Endothelial cell of umbilical vein (primary cell): ENCODE results near the gene ERBIN. TPM values are rescaled to one million over a fixed set of nuclear protein-coding genes. Genes with fewer than 3 reads are reported as not detected.

ENCODE experiments used
- BruUV-seq: library from RNA; stranded (reverse); fragments of 400-500 nt; replicated peaks from 2 replicates; lab custom pipeline; 2021; lab: Mats Ljungman, UMichigan
- CTCF ChIA-PET: fragments of 300-600, 350-600 bp; sonication (Branson Sonifier 250); formaldehyde crosslinking; loops from one replicate; lab custom pipeline; 2021; ENCODE audit warnings: antibody characterized with exemption, inconsistent platforms; lab: Charles Lee
- POLR2A ChIA-PET: fragments of 300-600, 350-600 bp; sonication (Branson Sonifier 250); formaldehyde crosslinking; loops from one replicate; lab custom pipeline; 2021; ENCODE audit warnings: antibody characterized with exemption, inconsistent platforms; lab: Charles Lee
- DNase-seq: peaks from one replicate; pipeline ENCODE4 v3.0.0-alpha.2; 2011; ENCODE audit warnings: low read depth, low spot score
- FAIRE-seq: peaks from 2 replicates; lab custom pipeline; 2011; peaks lifted over from hg19 to GRCh38; lab: Jason Lieb, UNC
- H2AFZ ChIP-seq: 2 replicates; pipeline ENCODE4 v1.6.0; 2012; ENCODE audit warnings: low read depth, low read length, control low read depth, inconsistent platforms
- H3K27ac ChIP-seq: 2 replicates; pipeline ENCODE4 v1.5.1; 2011; ENCODE audit warnings: low read depth, mild to moderate bottlenecking, control low read depth, low read length, moderate library complexity; ENCODE audit not compliant: insufficient read depth
- H3K27me3 ChIP-seq, 2 experiments: 2 replicates each; pipeline versions ENCODE4 v1.6.0 to v1.6.1; 2011; ENCODE audit warnings: low read length in 2 of 2, mixed read lengths in 1 of 2; ENCODE audit not compliant: control insufficient read depth in 2 of 2, insufficient read depth in 2 of 2
- H3K36me3 ChIP-seq, 2 experiments: 2 replicates in 1 of 2; 3 replicates in 1 of 2; pipeline ENCODE4 v1.5.1; 2011; ENCODE audit warnings: low read length in 2 of 2, mild to moderate bottlenecking in 1 of 2, moderate library complexity in 1 of 2; ENCODE audit not compliant: control insufficient read depth in 2 of 2, insufficient read depth in 2 of 2; ENCODE audit errors: extremely low read depth in 1 of 2
- H3K4me1 ChIP-seq: 3 replicates; pipeline ENCODE4 v1.5.1; 2011; ENCODE audit warnings: mild to moderate bottlenecking, low read length; ENCODE audit not compliant: control insufficient read depth, insufficient read depth; ENCODE audit errors: extremely low read depth
- H3K4me2 ChIP-seq: 2 replicates; pipeline ENCODE4 v1.6.1; 2011; ENCODE audit warnings: low read length, control low read depth, mixed read lengths; ENCODE audit not compliant: insufficient read depth
- H3K4me3 ChIP-seq, 3 experiments: fragments of 200-600 bp in 1 of 3; sonication (generic), shearing (Covaris generic) in 1 of 3; replicated peaks in 1 of 3; 2 replicates each; pipeline ENCODE4 v1.5.1; 2011 to 2016; ENCODE audit warnings: control low read depth in 3 of 3, low read length in 3 of 3, mild to moderate bottlenecking in 2 of 3, inconsistent platforms in 1 of 3, low read depth in 1 of 3, moderate library complexity in 1 of 3; ENCODE audit not compliant: insufficient read depth in 1 of 3
- H3K79me2 ChIP-seq: 2 replicates; pipeline ENCODE4 v1.6.0; 2012; ENCODE audit warnings: low read length, inconsistent platforms; ENCODE audit not compliant: control insufficient read depth, insufficient read depth
- H3K9ac ChIP-seq: replicated peaks from 2 replicates; pipeline ENCODE3; 2011; ENCODE audit warnings: low read length, control low read depth; ENCODE audit not compliant: insufficient read depth; ENCODE audit errors: extremely low read depth
- H3K9me1 ChIP-seq: replicated peaks from 3 replicates; pipeline ENCODE4 v1.6.0; 2011; ENCODE audit warnings: mild to moderate bottlenecking, low read length; ENCODE audit not compliant: control insufficient read depth, insufficient read depth; ENCODE audit errors: extremely low read depth
- H3K9me3 ChIP-seq: replicated peaks from 2 replicates; pipeline ENCODE4 v1.5.1; 2012; ENCODE audit warnings: low read length, inconsistent platforms; ENCODE audit not compliant: control insufficient read depth, insufficient read depth
- H4K20me1 ChIP-seq: replicated peaks from 2 replicates; pipeline ENCODE3; 2011; ENCODE audit warnings: mild to moderate bottlenecking, low read length; ENCODE audit not compliant: control insufficient read depth, insufficient read depth; ENCODE audit errors: extremely low read depth
- EZH2 ChIP-seq: IDR thresholded peaks from 2 replicates; pipeline ENCODE4 v1.6.1; 2012; ENCODE audit warnings: borderline replicate concordance, low read depth, mild to moderate bottlenecking, moderate library complexity, low read length, inconsistent platforms; ENCODE audit not compliant: severe bottlenecking
- FOS ChIP-seq: IDR thresholded peaks from 2 replicates; pipeline ENCODE4 v1.6.1; 2011; ENCODE audit warnings: mild to moderate bottlenecking, low read length, moderate library complexity, borderline replicate concordance; ENCODE audit not compliant: insufficient read depth
- GATA2 ChIP-seq: IDR thresholded peaks from 2 replicates; pipeline ENCODE4 v1.7.0; 2011; ENCODE audit warnings: low read depth, mild to moderate bottlenecking, moderate library complexity, mixed read lengths, low read length; ENCODE audit not compliant: insufficient read length, insufficient read depth
- JUN ChIP-seq: IDR thresholded peaks from 2 replicates; pipeline ENCODE4 v1.6.1; 2011; ENCODE audit warnings: borderline replicate concordance, low read depth; ENCODE audit not compliant: insufficient read length, insufficient read depth
- MYC ChIP-seq: IDR thresholded peaks from one replicate; pipeline ENCODE4 v1.6.1; 2011; ENCODE audit warnings: mild to moderate bottlenecking, low read depth, low read length
- POLR2A ChIP-seq: IDR thresholded peaks from 2 replicates; pipeline ENCODE4 v1.6.1; 2012; ENCODE audit warnings: low read depth, mild to moderate bottlenecking, control low read depth, low read length
- POLR2AphosphoS5 ChIP-seq: IDR thresholded peaks from 2 replicates; pipeline ENCODE4 v1.6.1; 2012; ENCODE audit warnings: low read depth, mild to moderate bottlenecking, control low read depth, low read length, moderate library complexity; ENCODE audit not compliant: insufficient read depth
- dilution Hi-C: fragments of 300-500 bp; cut with MboI; formaldehyde crosslinking; loops from one replicate; pipeline ENCODE4 v1.15.0; 2019; ENCODE audit warnings: low sequenced_read_pairs; ENCODE audit not compliant: extremely low pct_ligation_motif_present
- intact Hi-C: fragments of 100-400 bp; cut with micrococcal nuclease; formaldehyde crosslinking; loops from one replicate; pipeline ENCODE4 v1.10.0; 2022
- polyA plus RNA-seq, 4 experiments: library from polyadenylated mRNA; depleted of rRNA in 3 of 4; stranded (reverse) in 3 of 4; unstranded in 1 of 4; fragments of >200 nt; gene quantifications; 2 replicates each; pipeline versions ENCODE4 v1.2.1 to v1.2.3, GENCODE V29; 2011 to 2012; ENCODE audit warnings: missing spikeins in 1 of 4
- total RNA-seq: library from RNA; stranded (reverse); gene quantifications from 2 replicates; pipeline ENCODE4 v1.2.3, GENCODE V29; 2021
- TF ChIP-seq, protein P1 (sequence below): IDR thresholded peaks from 2 replicates; pipeline ENCODE4 v1.6.1; 2011; ENCODE audit not compliant: insufficient read depth, insufficient read length
- TF ChIP-seq, protein P2 (sequence below), 2 donors: IDR thresholded peaks; 1 replicate in 1 of 2; 2 replicates in 1 of 2; pipeline ENCODE4 v1.5.1; 2011; ENCODE audit warnings: low read length in 2 of 2, mild to moderate bottlenecking in 2 of 2, moderate library complexity in 2 of 2, control low read depth in 1 of 2, inconsistent platforms in 1 of 2, low read depth in 1 of 2; ENCODE audit not compliant: insufficient read depth in 1 of 2; ENCODE audit errors: extremely low read depth in 1 of 2

ERBIN gene
- total and polyA plus RNA-seq, 2 donors (not counting 3 experiments of a cell fraction or from before 2014, with no cell fraction given): 8.1 to 55.6 TPM

DNA sequence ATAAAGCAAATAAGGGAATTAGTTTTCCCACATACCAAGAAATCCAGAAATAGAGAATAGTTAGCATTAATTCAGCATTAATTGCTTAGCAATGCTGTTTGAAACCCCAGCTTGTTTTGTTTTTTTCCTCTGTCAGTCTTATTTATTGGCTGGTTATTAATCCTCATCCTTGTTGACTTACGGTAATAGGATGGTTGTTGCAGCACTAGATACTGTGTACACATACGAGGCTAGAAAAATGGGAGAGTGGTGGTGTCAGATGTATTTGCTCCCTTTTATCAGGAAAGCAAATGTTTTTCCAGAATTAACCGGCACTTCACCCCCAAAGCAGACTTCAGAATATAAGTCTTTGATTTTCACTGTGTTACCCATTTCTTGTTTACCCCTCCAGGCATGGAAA is 60.4 kb downstream of the ERBIN start:
- H3K27me3 ChIP-seq: no peaks in the 10 kb centered on the region
- POLR2A ChIA-PET: no interaction called here
- H3K79me2 ChIP-seq: peaks cover 57% of the 10 kb centered on the region
- H3K27ac ChIP-seq: no peak overlapping the region
- intact Hi-C loops (no loop called here), dilution Hi-C loops (no loop called here)
- TF ChIP-seq, protein P1, sequence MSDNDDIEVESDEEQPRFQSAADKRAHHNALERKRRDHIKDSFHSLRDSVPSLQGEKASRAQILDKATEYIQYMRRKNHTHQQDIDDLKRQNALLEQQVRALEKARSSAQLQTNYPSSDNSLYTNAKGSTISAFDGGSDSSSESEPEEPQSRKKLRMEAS: no peak
- TF ChIP-seq JUN (no peak), POLR2AphosphoS5 (no peak), EZH2 (no peak), GATA2 (no peak), FOS (no peak), POLR2A (no peak), MYC (no peak)
- CTCF ChIA-PET: interaction anchor here (1.5 kb wide), 1 partner anchor 9 kb away, joined by 6 read pairs; no protein-coding TSS in a partner anchor
- no peaks in the 10 kb centered on the region for H3K9me3 ChIP-seq
- no peak overlapping the region for H3K4me3 ChIP-seq
- FAIRE-seq (no peak), DNase-seq (no peak)
- H3K4me1 ChIP-seq: peaks cover 2% of the 10 kb centered on the region
- H3K9ac ChIP-seq: no peak overlapping the region
- no peaks in the 10 kb centered on the region for H3K36me3 ChIP-seq
- no peak overlapping the region for H2AFZ ChIP-seq
- H4K20me1 ChIP-seq: peaks cover 3% of the 10 kb centered on the region
- no peak overlapping the region for H3K4me2 ChIP-seq
- BruUV-seq: no TSS peak
- no peaks in the 10 kb centered on the region for H3K9me1 ChIP-seq

DNA sequence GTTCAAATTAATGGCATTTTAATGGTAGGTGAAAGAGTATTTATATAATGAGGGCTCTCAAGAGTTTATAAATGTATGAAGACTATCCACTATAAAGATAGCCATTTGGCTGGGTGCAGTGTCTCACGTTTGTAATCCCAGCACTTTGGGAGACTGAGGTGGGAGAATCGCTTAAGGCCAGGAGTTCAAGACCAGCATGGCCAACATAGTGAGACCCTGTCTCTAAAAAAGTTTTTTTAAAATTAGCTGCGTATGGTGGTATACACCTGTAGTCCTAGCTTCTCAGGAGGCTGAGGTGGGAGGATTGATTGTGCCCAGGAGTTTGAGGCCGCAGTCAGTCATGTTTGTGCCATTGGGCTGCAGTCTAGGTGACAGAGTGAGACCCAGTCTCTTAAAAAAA is 61.6 kb downstream of the ERBIN start:
- H3K4me2 ChIP-seq: no peak overlapping the region
- peaks cover 45% of the 10 kb centered on the region for H3K79me2 ChIP-seq
- DNase-seq (no peak), FAIRE-seq (no peak)
- H3K9ac ChIP-seq: no peak overlapping the region
- no peak overlapping the region for H2AFZ ChIP-seq
- no peaks in the 10 kb centered on the region for H3K9me3 ChIP-seq
- peaks cover 3% of the 10 kb centered on the region for H4K20me1 ChIP-seq
- BruUV-seq: no TSS peak
- TF ChIP-seq GATA2 (no peak), EZH2 (no peak), FOS (no peak), POLR2AphosphoS5 (no peak), POLR2A (no peak), MYC (no peak)
- TF ChIP-seq, protein P2, sequence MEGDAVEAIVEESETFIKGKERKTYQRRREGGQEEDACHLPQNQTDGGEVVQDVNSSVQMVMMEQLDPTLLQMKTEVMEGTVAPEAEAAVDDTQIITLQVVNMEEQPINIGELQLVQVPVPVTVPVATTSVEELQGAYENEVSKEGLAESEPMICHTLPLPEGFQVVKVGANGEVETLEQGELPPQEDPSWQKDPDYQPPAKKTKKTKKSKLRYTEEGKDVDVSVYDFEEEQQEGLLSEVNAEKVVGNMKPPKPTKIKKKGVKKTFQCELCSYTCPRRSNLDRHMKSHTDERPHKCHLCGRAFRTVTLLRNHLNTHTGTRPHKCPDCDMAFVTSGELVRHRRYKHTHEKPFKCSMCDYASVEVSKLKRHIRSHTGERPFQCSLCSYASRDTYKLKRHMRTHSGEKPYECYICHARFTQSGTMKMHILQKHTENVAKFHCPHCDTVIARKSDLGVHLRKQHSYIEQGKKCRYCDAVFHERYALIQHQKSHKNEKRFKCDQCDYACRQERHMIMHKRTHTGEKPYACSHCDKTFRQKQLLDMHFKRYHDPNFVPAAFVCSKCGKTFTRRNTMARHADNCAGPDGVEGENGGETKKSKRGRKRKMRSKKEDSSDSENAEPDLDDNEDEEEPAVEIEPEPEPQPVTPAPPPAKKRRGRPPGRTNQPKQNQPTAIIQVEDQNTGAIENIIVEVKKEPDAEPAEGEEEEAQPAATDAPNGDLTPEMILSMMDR (IDR thresholded peaks at IDR 0.05; ENCODE audit: extremely low read depth in 1 of 2, insufficient read depth in 1 of 2, low read depth in 1 of 2, low read length in 2 of 2): no peak
- TF ChIP-seq, protein P1: no peak
- POLR2A ChIA-PET: no interaction called here
- intact Hi-C loops: no loop called here
- dilution Hi-C loops: no loop called here
- no peaks in the 10 kb centered on the region for H3K36me3 ChIP-seq
- no peaks in the 10 kb centered on the region for H3K4me1 ChIP-seq
- CTCF ChIA-PET: no interaction called here
- no peaks in the 10 kb centered on the region for H3K9me1 ChIP-seq
- no peaks in the 10 kb centered on the region for H3K27me3 ChIP-seq
- H3K27ac ChIP-seq: no peak overlapping the region
- no peak overlapping the region for H3K4me3 ChIP-seq
